RWPE1 (cell line): ENCODE results near the gene UPB1.
A peak's percentile ranks its signal among the peaks of the same experiment; 100 is the strongest.
"Not testable (repeated sequence)": the region's sequence is repeated elsewhere in the genome, so short reads cannot be mapped to it uniquely, and the experiment has no call there.

ENCODE experiments used
- CTCF ChIA-PET: fragments of 350-600 bp; sonication (Branson Sonifier 250); formaldehyde crosslinking; extraction: SDS; loops from one replicate; lab custom pipeline; 2021; lab: Yijun Ruan, JAX
- POLR2A ChIA-PET: fragments of 400-600 bp; formaldehyde crosslinking; extraction: SDS; loops from one replicate; lab custom pipeline; 2020; ENCODE audit warnings: antibody characterized with exemption; ENCODE audit not compliant: low non-redundant PET; lab: Yijun Ruan, JAX
- DNase-seq: peaks from one replicate; pipeline ENCODE4 v3.0.0; 2012; ENCODE audit warnings: low spot score
- H3K27ac ChIP-seq: fragments of 450-650 bp; 2 replicates; pipeline ENCODE4 v1.5.1; 2017
- TF ChIP-seq, protein P1 (sequence below): fragments of 450-650 bp; conservative IDR thresholded peaks from 2 replicates; pipeline ENCODE4 v1.5.1; 2017; ENCODE audit warnings: low read depth, mild to moderate bottlenecking

UPB1 gene

GRCh38 chr22:24542641-24543040 is 47.5 kb downstream of the UPB1 start:
- ChIA-PET CTCF (interaction anchor here (0.7 kb wide), 1 partner anchor 19 kb away, joined by 3 read pairs; no protein-coding TSS in a partner anchor), POLR2A (no interaction called here)
- TF ChIP-seq, protein P1, sequence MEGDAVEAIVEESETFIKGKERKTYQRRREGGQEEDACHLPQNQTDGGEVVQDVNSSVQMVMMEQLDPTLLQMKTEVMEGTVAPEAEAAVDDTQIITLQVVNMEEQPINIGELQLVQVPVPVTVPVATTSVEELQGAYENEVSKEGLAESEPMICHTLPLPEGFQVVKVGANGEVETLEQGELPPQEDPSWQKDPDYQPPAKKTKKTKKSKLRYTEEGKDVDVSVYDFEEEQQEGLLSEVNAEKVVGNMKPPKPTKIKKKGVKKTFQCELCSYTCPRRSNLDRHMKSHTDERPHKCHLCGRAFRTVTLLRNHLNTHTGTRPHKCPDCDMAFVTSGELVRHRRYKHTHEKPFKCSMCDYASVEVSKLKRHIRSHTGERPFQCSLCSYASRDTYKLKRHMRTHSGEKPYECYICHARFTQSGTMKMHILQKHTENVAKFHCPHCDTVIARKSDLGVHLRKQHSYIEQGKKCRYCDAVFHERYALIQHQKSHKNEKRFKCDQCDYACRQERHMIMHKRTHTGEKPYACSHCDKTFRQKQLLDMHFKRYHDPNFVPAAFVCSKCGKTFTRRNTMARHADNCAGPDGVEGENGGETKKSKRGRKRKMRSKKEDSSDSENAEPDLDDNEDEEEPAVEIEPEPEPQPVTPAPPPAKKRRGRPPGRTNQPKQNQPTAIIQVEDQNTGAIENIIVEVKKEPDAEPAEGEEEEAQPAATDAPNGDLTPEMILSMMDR: no peak
- DNase-seq: no peak
- no peak overlapping the region for H3K27ac ChIP-seq

DNA sequence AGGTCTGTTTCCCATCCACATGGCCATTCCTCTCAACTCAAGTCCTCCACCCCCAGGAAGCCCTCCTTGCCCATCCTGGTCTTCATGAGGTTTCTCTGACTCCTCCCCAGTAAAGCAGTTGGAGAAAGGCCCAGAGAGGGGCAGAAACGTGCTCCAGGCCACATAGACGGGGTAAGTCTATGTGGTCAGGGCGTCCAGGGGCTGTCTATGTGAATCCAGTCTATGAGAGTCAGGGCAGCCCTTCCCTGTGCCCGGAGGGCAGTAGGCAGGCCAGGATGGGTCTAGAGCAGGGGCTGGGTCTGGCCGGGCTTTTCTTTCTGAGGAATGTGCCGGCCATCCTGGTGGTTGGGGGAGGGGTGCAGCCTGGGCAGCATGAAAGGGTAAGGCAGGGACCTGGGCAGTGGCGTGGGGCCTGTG is 48.1 kb downstream of the UPB1 start:
- no peak for DNase-seq
- TF ChIP-seq, protein P1: no peak
- H3K27ac ChIP-seq: no peak overlapping the region
- POLR2A ChIA-PET: no interaction called here
- CTCF ChIA-PET: no interaction called here

DNA sequence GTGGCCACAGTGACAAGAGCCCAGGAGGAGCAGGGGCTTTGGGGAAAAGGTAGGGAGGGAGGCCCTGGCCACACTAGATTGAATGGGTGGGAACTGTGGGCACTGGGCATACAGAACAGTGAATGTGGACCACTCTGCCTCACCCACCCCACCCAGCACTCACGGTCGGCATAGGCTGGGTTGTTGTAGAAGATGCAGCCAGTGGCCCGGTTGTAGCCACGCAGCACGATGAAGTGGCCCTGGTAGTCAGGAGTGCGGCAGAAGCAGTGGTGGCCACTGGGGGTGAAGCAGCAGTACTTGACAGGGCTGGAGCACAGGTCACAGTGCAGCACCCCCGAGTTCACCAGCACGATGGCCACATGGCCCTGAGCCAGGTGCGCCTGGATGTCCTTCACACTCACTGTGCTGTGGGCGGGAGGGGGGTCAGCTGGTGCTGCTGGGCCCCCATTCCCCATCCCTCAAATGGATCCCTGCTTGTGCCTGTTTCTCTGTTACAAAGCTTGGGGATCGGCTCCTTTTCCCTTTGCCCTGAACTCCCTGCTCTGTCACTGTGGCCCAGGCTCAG is 48.6 kb downstream of the UPB1 start:
- peak overlapping the region; percentile 61; the same call in 1 of the 2 replicates for H3K27ac ChIP-seq
- CTCF ChIA-PET: no interaction called here
- no peak for DNase-seq
- POLR2A ChIA-PET: interaction anchor here (0.6 kb wide), 1 partner anchor 11 kb away, joined by 4 read pairs; no protein-coding TSS in a partner anchor
- TF ChIP-seq, protein P1: no peak

- H3K27ac ChIP-seq: peak overlapping the region; percentile 27
- ChIA-PET CTCF (no interaction called here), POLR2A (no interaction called here)
- TF ChIP-seq, protein P1: no peak
- DNase-seq: no peak
Measured at GRCh38 chr22:24548812-24549211, 53.7 kb downstream of the UPB1 start.

DNA sequence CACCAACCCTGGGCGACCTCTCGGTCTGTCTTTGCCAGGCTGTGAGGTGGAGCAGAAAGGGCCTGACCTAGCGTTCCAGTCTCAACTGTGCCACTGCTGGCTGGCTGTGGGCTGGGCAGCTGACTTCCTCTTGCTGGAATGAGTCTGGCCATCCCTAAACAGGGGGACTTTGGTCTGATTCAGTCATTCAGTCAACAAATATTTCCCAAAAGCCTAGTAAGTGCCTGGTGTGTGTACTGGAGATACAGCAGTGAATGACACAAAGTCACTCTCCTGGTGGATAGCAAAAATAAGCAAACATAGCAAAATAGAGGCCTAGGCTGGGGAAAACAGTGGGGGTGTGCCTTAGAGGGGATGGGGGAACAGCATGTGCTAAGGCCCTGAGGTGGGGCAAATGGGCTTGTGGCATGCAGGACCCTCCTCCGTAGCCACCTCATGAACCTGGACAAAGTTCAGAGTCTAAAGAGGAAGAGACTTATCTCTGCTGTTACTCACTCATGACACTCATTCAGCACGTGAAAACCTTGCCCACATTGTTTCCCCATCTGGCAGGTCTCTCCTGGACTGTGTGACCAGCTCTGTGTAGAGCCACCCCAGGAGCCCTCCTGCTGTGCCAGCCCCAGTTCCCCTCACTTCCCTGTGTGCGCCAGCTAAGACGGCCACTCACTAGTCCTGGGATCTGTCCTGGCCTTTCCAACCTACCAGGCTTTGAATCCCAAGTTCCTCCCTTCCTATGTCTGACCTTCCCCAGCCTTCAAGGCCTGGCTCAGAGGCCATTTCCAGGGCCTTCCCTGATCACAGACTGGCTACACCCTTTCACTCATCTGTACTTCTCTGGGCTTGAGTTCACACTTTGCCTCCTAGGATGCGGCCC is 55.1 kb downstream of the UPB1 start:
- TF ChIP-seq, protein P1: no peak
- CTCF ChIA-PET: no interaction called here
- H3K27ac ChIP-seq: peak overlapping the region; percentile 31
- DNase-seq: no peak
- POLR2A ChIA-PET: no interaction called here

DNA sequence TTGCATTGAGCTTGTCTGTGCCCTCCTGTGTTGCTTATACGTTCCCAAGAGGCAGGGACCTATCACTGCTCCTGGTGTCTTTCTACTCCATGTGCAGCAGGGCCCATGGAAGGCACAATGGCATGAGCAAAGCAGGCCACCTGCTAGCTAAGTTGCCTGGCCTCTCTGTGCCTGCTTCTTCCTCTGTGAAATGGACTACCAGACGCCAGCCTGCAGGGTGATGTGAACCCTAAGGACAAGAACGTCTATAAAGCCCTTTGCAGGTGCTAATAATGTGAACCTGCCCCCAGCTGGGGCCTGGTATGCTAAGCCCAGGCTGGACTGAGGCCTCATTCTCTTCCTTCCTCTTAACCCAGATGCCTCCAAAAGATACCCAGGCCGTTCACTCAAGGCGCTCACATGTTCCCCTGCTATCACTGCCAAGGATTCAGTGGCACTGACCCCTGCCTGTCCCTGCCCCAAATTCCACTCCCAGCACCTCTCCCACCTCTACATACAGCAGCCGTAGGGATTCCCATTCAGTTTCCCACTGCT is 55.8 kb downstream of the UPB1 start:
- CTCF ChIA-PET: no interaction called here
- POLR2A ChIA-PET: no interaction called here
- TF ChIP-seq, protein P1: no peak
- peak overlapping the region; percentile 31 for H3K27ac ChIP-seq
- no peak for DNase-seq

DNA sequence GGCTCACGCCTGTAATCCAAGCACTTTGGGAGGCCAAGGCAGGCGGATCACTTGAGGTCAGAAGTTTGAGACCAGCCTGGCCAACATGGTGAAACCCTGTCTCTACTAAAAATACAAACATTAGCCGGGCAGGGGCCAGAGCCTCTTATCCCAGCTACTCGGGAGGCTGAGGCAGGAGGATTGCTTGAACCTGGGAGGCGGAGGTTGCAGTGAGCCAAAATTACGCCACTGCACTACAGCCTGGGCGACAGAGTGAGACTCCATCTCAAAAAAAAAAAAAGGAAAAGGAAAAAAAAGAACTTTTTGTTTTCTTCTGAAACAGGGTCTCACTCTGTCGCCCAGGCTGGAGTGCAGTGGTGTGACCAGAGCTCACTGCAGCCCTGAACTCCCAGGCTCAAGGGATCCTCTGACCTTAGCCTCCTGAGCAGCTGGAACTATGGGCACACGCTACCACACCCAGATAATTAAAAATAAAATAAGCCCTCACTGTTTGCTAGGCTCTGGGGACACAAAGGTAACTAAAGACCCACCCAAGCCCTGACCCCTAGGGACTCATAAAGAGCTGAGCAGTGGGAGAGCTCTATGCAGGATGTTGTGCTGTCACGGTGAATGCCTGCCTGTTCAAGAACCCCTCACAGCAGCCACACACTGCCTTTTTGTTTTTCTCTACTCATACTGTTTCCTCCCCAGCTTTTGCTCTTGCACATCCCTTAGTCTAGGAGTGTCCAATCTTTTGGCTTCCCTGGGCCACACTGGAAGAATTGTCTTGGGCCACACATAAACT is 57.6 kb downstream of the UPB1 start:
- POLR2A ChIA-PET: interaction anchor here (0.7 kb wide), 1 partner anchor 20 kb away, joined by 5 read pairs; no protein-coding TSS in a partner anchor
- DNase-seq, CTCF ChIA-PET: not testable (repeated sequence)

More for the DNA sequence above, 57.6 kb downstream of the UPB1 start:
- H3K27ac ChIP-seq: not testable (repeated sequence)
